CD1c-positive myeloid dendritic cell (primary cell): ENCODE data around the gene SNED1.
"Not testable (repeated sequence)": the region's sequence is repeated elsewhere in the genome, so short reads cannot be mapped to it uniquely, and the experiment has no call there.

Source experiments
- DNase-seq: peaks from one replicate; pipeline ENCODE4 v3.0.0-alpha.2; 2016; ENCODE audit errors: extremely low spot score

SNED1 gene

GRCh38 chr2:241083091-241083415 lies 84.6 kb downstream of the SNED1 start:
- DNase-seq = no peak

- DNase-seq = no peak
These were observed 86.5 kb downstream of the SNED1 start for GRCh38 chr2:241084856-241085444.

- no peak for DNase-seq
These were observed 89.2 kb downstream of the SNED1 start for GRCh38 chr2:241087420-241088268.

- DNase-seq = no peak
These were observed 90.0 kb downstream of the SNED1 start for GRCh38 chr2:241088376-241088775.

- no peak for DNase-seq
These were observed 90.6 kb downstream of the SNED1 start for GRCh38 chr2:241088791-241089732.

GRCh38 chr2:241091201-241091600 lies 92.8 kb downstream of the SNED1 start:
- DNase-seq = no peak

- no peak for DNase-seq
These were observed 93.5 kb downstream of the SNED1 start for GRCh38 chr2:241091734-241092445.

- DNase-seq = no peak
These were observed 94.3 kb downstream of the SNED1 start for GRCh38 chr2:241092677-241093076.

- not testable (repeated sequence) for DNase-seq
These were observed 94.8 kb downstream of the SNED1 start for GRCh38 chr2:241093133-241093781.

- DNase-seq = no peak
These were observed 95.8 kb downstream of the SNED1 start for GRCh38 chr2:241094172-241094571.

GRCh38 chr2:241094924-241095420 lies 96.6 kb downstream of the SNED1 start:
- DNase-seq = no peak

GRCh38 chr2:241095594-241096290 lies 97.3 kb downstream of the SNED1 start:
- DNase-seq = peak; percentile 3

- no peak for DNase-seq
These were observed 98.6 kb downstream of the SNED1 start for GRCh38 chr2:241096979-241097378.

GRCh38 chr2:241099246-241099645 lies 100.8 kb downstream of the SNED1 start:
- no peak for DNase-seq

- peak; percentile 90 for DNase-seq
These were observed 103.9 kb downstream of the SNED1 start, which contains the start of gene MTERF4 for GRCh38 chr2:241102239-241102803. Gene MTERF4 (minus strand): TSS chr2:241102287. CDS start chr2:241102273, 14 bp downstream.

- no peak for DNase-seq
These were observed 104.8 kb downstream of the SNED1 start for GRCh38 chr2:241103176-241103595.

- DNase-seq = not testable (repeated sequence)
These were observed 106.2 kb downstream of the SNED1 start for GRCh38 chr2:241104611-241105010.

GRCh38 chr2:241105641-241106040 lies 107.2 kb downstream of the SNED1 start:
- no peak for DNase-seq

- no peak for DNase-seq
These were observed 108.8 kb downstream of the SNED1 start for GRCh38 chr2:241107031-241107783.
